NCI-H345 (cell line): ENCODE data around the gene C5AR2.
"Not testable (repeated sequence)": the region's sequence is repeated elsewhere in the genome, so short reads cannot be mapped to it uniquely, and the experiment has no call there.

Source experiments
- DNase-seq: peaks from one replicate; lab custom pipeline; 2025; lab: John Stamatoyannopoulos, UW

Gene C5AR2

GRCh38 chr19:47363758-47364531, 32.0 kb downstream of the C5AR2 start:
- DNase-seq, result no peak

GRCh38 chr19:47365455-47365854, 33.5 kb downstream of the C5AR2 start:
- not testable (repeated sequence) for DNase-seq

GRCh38 chr19:47370045-47370611, 38.2 kb downstream of the C5AR2 start:
- DNase-seq, result no peak

GRCh38 chr19:47371261-47371660, 39.3 kb downstream of the C5AR2 start:
- DNase-seq, result no peak

GRCh38 chr19:47372603-47373002, 40.6 kb downstream of the C5AR2 start:
- no peak for DNase-seq

GRCh38 chr19:47373246-47374240, 41.6 kb downstream of the C5AR2 start:
- DNase-seq, result no peak

- no peak for DNase-seq
Measured at GRCh38 chr19:47374876-47375693, 43.1 kb downstream of the C5AR2 start.

- no peak for DNase-seq
Measured at GRCh38 chr19:47375694-47376588, 44.0 kb downstream of the C5AR2 start.

GRCh38 chr19:47376589-47377144, 44.7 kb downstream of the C5AR2 start:
- DNase-seq, result no peak

GRCh38 chr19:47377208-47377701, 45.3 kb downstream of the C5AR2 start:
- peak; percentile 82 for DNase-seq

- DNase-seq, result peak; percentile 30
Measured at GRCh38 chr19:47377801-47378200, 45.8 kb downstream of the C5AR2 start.

- DNase-seq, result no peak
Measured at GRCh38 chr19:47378246-47378645, 46.3 kb downstream of the C5AR2 start.

GRCh38 chr19:47379381-47379938, 47.5 kb downstream of the C5AR2 start:
- DNase-seq, result no peak

GRCh38 chr19:47380559-47380958, 48.6 kb downstream of the C5AR2 start:
- DNase-seq, result no peak

- DNase-seq, result no peak
Measured at GRCh38 chr19:47381121-47381520, 49.1 kb downstream of the C5AR2 start.

GRCh38 chr19:47381653-47382279, 49.8 kb downstream of the C5AR2 start:
- no peak for DNase-seq

- not testable (repeated sequence) for DNase-seq
Measured at GRCh38 chr19:47383890-47384289, 51.9 kb downstream of the C5AR2 start.

GRCh38 chr19:47384533-47384932, 52.6 kb downstream of the C5AR2 start:
- DNase-seq, result not testable (repeated sequence)

- DNase-seq, result not testable (repeated sequence)
Measured at GRCh38 chr19:47386582-47386981, 54.6 kb downstream of the C5AR2 start.
